K562 (cell line): ENCODE results near the gene ARF4. TPM values are rescaled to one million over a fixed set of nuclear protein-coding genes. Genes with fewer than 3 reads are reported as not detected.

ENCODE experiments used
- DDX20 ChIP-seq: fragments of 450-650 bp; IDR thresholded peaks from 2 replicates; pipeline ENCODE4 v1.6.1; 2016; ENCODE audit warnings: missing genetic modification characterization, low read depth, mild to moderate bottlenecking, missing compliant biosample characterization, moderate library complexity
- FOS ChIP-seq: IDR thresholded peaks from 3 replicates; pipeline ENCODE4 v1.6.1; 2011; ENCODE audit not compliant: insufficient read length; ENCODE audit errors: extremely low read depth
- FOXA3 ChIP-seq, 2 experiments: fragments of 450-650 bp in 1 of 2; sonication (generic) in 1 of 2; formaldehyde crosslinking; IDR thresholded peaks in 1 of 2; conservative IDR thresholded peaks in 1 of 2; 2 replicates each; pipeline versions ENCODE4 v1.4.0 to v1.8.0; 2020 to 2022; ENCODE audit warnings: mild to moderate bottlenecking in 2 of 2, missing genetic modification reagents in 1 of 2
- GABPB2 ChIP-seq: fragments of 250-450 bp; sonication (Bioruptor Pico); conservative IDR thresholded peaks from 2 replicates; pipeline ENCODE4 v1.5.1; 2021; ENCODE audit warnings: mild to moderate bottlenecking
- GATA2 ChIP-seq: sonication (generic); formaldehyde crosslinking; IDR thresholded peaks from 2 replicates; pipeline ENCODE4 v1.4.0; 2020; ENCODE audit warnings: mild to moderate bottlenecking, missing genetic modification reagents
- MLX ChIP-seq, 2 experiments: fragments of 450-650 bp in 1 of 2; sonication (generic) in 1 of 2; formaldehyde crosslinking; conservative IDR thresholded peaks; 2 replicates each; pipeline versions ENCODE4 v1.4.0 to v1.8.1; 2020 to 2022; ENCODE audit warnings: mild to moderate bottlenecking in 1 of 2, missing genetic modification reagents in 1 of 2
- MYBL2 ChIP-seq, 2 experiments: fragments of 450-650 bp in 1 of 2; sonication (generic) in 1 of 2; formaldehyde crosslinking in 1 of 2; IDR thresholded peaks; 2 replicates each; pipeline versions ENCODE4 v1.6.1 to v1.8.1; 2017 to 2022; ENCODE audit warnings: borderline replicate concordance in 1 of 2, inconsistent platforms in 1 of 2, low read depth in 1 of 2, mild to moderate bottlenecking in 1 of 2, missing genetic modification reagents in 1 of 2, moderate library complexity in 1 of 2
- NFATC3 ChIP-seq: fragments of 450-650 bp; IDR thresholded peaks from 2 replicates; pipeline ENCODE4 v1.6.1; 2017; ENCODE audit warnings: mild to moderate bottlenecking
- NFE2 ChIP-seq: IDR thresholded peaks from 2 replicates; pipeline ENCODE4 v1.6.1; 2014; ENCODE audit warnings: antibody characterized with exemption, low read depth
- NR4A1 ChIP-seq, 2 experiments: fragments of 250-450 bp in 1 of 2; fragments of 450-650 bp in 1 of 2; sonication (Bioruptor Pico) in 1 of 2; IDR thresholded peaks; 2 replicates each; pipeline versions ENCODE4 v1.4.0 to v1.6.1; 2016 to 2020; ENCODE audit warnings: mild to moderate bottlenecking in 2 of 2, missing compliant biosample characterization in 1 of 2, missing genetic modification characterization in 1 of 2, moderate library complexity in 1 of 2
- PRPF4 ChIP-seq: fragments of 200-400 bp; formaldehyde crosslinking; IDR thresholded peaks from one replicate; pipeline ENCODE4 v1.6.1; 2017; ENCODE audit warnings: low read length, low read depth, mild to moderate bottlenecking; ENCODE audit not compliant: insufficient read depth, poor library complexity, severe bottlenecking
- RBM22 ChIP-seq: fragments of 200-400 bp; formaldehyde crosslinking; IDR thresholded peaks from 2 replicates; pipeline ENCODE4 v1.6.1; 2018; ENCODE audit warnings: low read length, low read depth; ENCODE audit not compliant: poor library complexity, severe bottlenecking
- RCOR1 ChIP-seq, 2 experiments: IDR thresholded peaks; 2 replicates each; pipeline ENCODE4 v1.6.1; 2012; ENCODE audit warnings: low read depth in 2 of 2, low read length in 2 of 2, borderline replicate concordance in 1 of 2, improper control_type of control experiment in 1 of 2
- RFX5 ChIP-seq: IDR thresholded peaks from 2 replicates; pipeline ENCODE4 v1.6.1; 2011; ENCODE audit warnings: low read depth, mild to moderate bottlenecking, improper control_type of control experiment, low read length
- SREBF1 ChIP-seq: fragments of 150-350 bp; IDR thresholded peaks from 2 replicates; pipeline ENCODE4 v1.6.1; 2014; ENCODE audit warnings: antibody characterized with exemption, low read depth, low read length, borderline replicate concordance
- ZFX ChIP-seq: sonication (generic); formaldehyde crosslinking; IDR thresholded peaks from 2 replicates; pipeline ENCODE4 v1.8.0; 2022; ENCODE audit warnings: mild to moderate bottlenecking, missing genetic modification reagents, moderate library complexity
- ZNF436 ChIP-seq: fragments of 250-450, 450-650 bp; sonication (Bioruptor Pico); formaldehyde crosslinking; IDR thresholded peaks from 2 replicates; pipeline ENCODE4 v1.7.0; 2020; ENCODE audit warnings: mild to moderate bottlenecking
- ZNF584 ChIP-seq: fragments of 200-800 bp; sonication (Bioruptor generic); IDR thresholded peaks from 2 replicates; pipeline ENCODE4 v1.6.1; 2016; ENCODE audit warnings: low read depth, mild to moderate bottlenecking, missing genetic modification characterization, missing compliant biosample characterization
- ZNF644 ChIP-seq: fragments of 200-800 bp; sonication (Bioruptor generic); IDR thresholded peaks from 2 replicates; pipeline ENCODE4 v1.6.1; 2016; ENCODE audit warnings: low read depth, missing genetic modification characterization, missing compliant biosample characterization
- polyA plus RNA-seq, 8 experiments: library from polyadenylated mRNA; depleted of rRNA in 4 of 8; stranded (reverse) in 5 of 8; unstranded in 3 of 8; fragments of >200 nt; fragmentation: Nextera tagmentation in 2 of 8; fragmentation: Illumina TruSeq in 1 of 8; extraction: Ambion mirVana in 2 of 8; extraction: Trizol in 1 of 8; gene quantifications; 2 replicates each; pipeline versions ENCODE4 v1.2.1 to v1.2.3, GENCODE V29; 2011 to 2014; ENCODE audit warnings: inconsistent platforms in 1 of 8, missing spikeins in 1 of 8
- total RNA-seq, 7 experiments: library from RNA; depleted of rRNA in 6 of 7; stranded (reverse); fragments of >200 nt in 6 of 7; fragmentation: Illumina TruSeq in 2 of 7; extraction: Trizol in 2 of 7; gene quantifications; 2 replicates each; pipeline versions ENCODE4 v1.2.1 to v1.2.3, GENCODE V29; 2011 to 2021; ENCODE audit warnings: low replicate concordance in 1 of 7
- TF ChIP-seq, protein P1 (sequence below): fragments of 450-650 bp; IDR thresholded peaks from 2 replicates; pipeline ENCODE4 v1.6.1; 2016; ENCODE audit warnings: low read depth, mild to moderate bottlenecking, moderate library complexity
- TF ChIP-seq, protein P2 (sequence below): sonication (generic); formaldehyde crosslinking; IDR thresholded peaks from 2 replicates; pipeline ENCODE4 v1.8.0; 2022; ENCODE audit warnings: mild to moderate bottlenecking, missing genetic modification reagents

The ARF4 gene
- total and polyA plus RNA-seq, 9 of the 15 experiments (the other 6 are each of a cell fraction or from before 2014, with no cell fraction given), result 41.1 to 273 (median 83.8) TPM

DNA sequence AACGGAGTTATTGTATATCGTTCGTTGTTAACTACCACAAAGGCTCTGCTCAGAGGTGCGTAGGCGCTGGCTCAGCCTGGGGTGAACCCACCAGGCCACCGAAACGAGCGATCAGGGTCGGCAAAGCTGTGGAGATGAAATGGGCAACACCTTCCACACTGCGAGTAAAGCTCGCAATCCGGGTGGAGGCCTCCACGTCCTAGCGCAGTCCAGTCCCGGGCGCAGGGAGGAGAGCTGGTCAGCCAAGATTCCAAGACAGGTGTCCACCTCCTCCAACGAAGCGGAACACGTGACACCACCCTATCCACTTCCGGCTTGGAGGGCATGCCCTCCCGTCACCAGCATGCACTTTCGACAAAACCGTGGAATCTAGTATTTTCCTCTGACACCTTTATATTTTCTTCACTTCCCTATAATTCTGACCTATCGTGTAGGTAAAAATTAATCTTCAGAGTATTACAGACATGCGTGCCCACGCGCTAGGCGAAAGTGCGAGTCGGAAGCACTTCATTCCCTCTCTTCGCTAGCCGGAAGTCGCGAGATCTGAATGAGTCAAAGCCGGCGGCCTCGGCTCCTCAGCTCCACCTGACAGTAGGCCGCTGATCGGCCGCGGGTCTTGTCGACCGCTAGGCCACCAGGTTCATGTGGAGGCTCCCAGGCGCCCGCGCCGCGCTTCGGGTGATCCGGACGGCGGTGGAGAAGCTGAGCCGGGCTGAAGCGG lies 41.2 kb downstream of the ARF4 start, which contains the start of gene PDE12 (continued):
- TF ChIP-seq RCOR1 (IDR thresholded peaks at IDR 0.05; ENCODE audit: borderline replicate concordance in 1 of 2, low read depth in 2 of 2, low read length in 2 of 2) (peak in 1 of 2 experiments; percentile 10; a peak in 1 of 4 replicates), ZFX (peak; percentile 99), RFX5 (no peak), PRPF4 (no peak), MLX (CRISPR knock-in tag; conservative IDR thresholded peaks at IDR 0.05) (no peak), NFE2 (no peak), SREBF1 (no peak), MYBL2 (IDR thresholded peaks at IDR 0.05; ENCODE audit: low read depth) (peak; percentile 65), MYBL2 (CRISPR knock-in tag; IDR thresholded peaks at IDR 0.05; ENCODE audit: borderline replicate concordance) (no peak), ZNF584 (0 out of 2 replicates have a peak, but pooled peaks have one; percentile 38), GATA2 (CRISPR knock-in tag) (no peak), RBM22 (no peak), FOXA3 (CRISPR knock-in tag; conservative IDR thresholded peaks at IDR 0.05 in 1 of 2, IDR thresholded peaks at IDR 0.05 in 1 of 2) (no peak; a peak in 1 of 4 replicates), DDX20 (tag) (no peak), ZNF644 (tag) (0 out of 2 replicates have a peak, but pooled peaks have one; percentile 46), FOS (no peak), NR4A1 (CRISPR knock-in tag; IDR thresholded peaks at IDR 0.05) (no peak), NR4A1 (tag; IDR thresholded peaks at IDR 0.05) (peak; percentile 93), NFATC3 (0 out of 2 replicates have a peak, but pooled peaks have one; percentile 52), ZNF436 (no peak), GABPB2 (no peak)
- TF ChIP-seq, protein P1, sequence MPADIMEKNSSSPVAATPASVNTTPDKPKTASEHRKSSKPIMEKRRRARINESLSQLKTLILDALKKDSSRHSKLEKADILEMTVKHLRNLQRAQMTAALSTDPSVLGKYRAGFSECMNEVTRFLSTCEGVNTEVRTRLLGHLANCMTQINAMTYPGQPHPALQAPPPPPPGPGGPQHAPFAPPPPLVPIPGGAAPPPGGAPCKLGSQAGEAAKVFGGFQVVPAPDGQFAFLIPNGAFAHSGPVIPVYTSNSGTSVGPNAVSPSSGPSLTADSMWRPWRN, result no peak
- TF ChIP-seq, protein P2, sequence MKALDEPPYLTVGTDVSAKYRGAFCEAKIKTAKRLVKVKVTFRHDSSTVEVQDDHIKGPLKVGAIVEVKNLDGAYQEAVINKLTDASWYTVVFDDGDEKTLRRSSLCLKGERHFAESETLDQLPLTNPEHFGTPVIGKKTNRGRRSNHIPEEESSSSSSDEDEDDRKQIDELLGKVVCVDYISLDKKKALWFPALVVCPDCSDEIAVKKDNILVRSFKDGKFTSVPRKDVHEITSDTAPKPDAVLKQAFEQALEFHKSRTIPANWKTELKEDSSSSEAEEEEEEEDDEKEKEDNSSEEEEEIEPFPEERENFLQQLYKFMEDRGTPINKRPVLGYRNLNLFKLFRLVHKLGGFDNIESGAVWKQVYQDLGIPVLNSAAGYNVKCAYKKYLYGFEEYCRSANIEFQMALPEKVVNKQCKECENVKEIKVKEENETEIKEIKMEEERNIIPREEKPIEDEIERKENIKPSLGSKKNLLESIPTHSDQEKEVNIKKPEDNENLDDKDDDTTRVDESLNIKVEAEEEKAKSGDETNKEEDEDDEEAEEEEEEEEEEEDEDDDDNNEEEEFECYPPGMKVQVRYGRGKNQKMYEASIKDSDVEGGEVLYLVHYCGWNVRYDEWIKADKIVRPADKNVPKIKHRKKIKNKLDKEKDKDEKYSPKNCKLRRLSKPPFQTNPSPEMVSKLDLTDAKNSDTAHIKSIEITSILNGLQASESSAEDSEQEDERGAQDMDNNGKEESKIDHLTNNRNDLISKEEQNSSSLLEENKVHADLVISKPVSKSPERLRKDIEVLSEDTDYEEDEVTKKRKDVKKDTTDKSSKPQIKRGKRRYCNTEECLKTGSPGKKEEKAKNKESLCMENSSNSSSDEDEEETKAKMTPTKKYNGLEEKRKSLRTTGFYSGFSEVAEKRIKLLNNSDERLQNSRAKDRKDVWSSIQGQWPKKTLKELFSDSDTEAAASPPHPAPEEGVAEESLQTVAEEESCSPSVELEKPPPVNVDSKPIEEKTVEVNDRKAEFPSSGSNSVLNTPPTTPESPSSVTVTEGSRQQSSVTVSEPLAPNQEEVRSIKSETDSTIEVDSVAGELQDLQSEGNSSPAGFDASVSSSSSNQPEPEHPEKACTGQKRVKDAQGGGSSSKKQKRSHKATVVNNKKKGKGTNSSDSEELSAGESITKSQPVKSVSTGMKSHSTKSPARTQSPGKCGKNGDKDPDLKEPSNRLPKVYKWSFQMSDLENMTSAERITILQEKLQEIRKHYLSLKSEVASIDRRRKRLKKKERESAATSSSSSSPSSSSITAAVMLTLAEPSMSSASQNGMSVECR, result peak; percentile 79; the same call in 1 of the 2 replicates
